Fibroblast of pulmonary artery (primary cell): Measurements from ENCODE around the gene LNPEP.
A peak's percentile ranks its signal among the peaks of the same experiment; 100 is the strongest.

ENCODE experiments used
- DNase-seq: peaks from one replicate; pipeline ENCODE4 v3.0.0-alpha.2; 2010; ENCODE audit warnings: low read depth
- H3K4me3 ChIP-seq: replicated peaks from 2 replicates; pipeline ENCODE4 v1.5.1; 2011; ENCODE audit warnings: low read depth, mild to moderate bottlenecking, control low read depth, low read length, moderate library complexity
- CTCF ChIP-seq: IDR thresholded peaks from 2 replicates; pipeline ENCODE4 v1.5.1; 2011; ENCODE audit warnings: mild to moderate bottlenecking, control low read depth, low read length, inconsistent platforms; ENCODE audit errors: missing control alignments

The LNPEP gene

GRCh38 chr5:97006454-97007060 is 70.7 kb downstream of the LNPEP start:
- no peak for TF ChIP-seq CTCF
- peak; percentile 10 for DNase-seq
- no peak overlapping the region for H3K4me3 ChIP-seq

- peak; percentile 60 for DNase-seq
- no peak overlapping the region for H3K4me3 ChIP-seq
- TF ChIP-seq CTCF, result no peak
Observed at GRCh38 chr5:97009212-97009898, 73.5 kb downstream of the LNPEP start.

- DNase-seq, result no peak
- no peak overlapping the region for H3K4me3 ChIP-seq
- TF ChIP-seq CTCF, result no peak
Observed at GRCh38 chr5:97009921-97010320, 74.0 kb downstream of the LNPEP start.

- no peak for DNase-seq
- no peak overlapping the region for H3K4me3 ChIP-seq
- TF ChIP-seq CTCF, result no peak
Observed at GRCh38 chr5:97010606-97011005, 74.7 kb downstream of the LNPEP start.

- no peak for TF ChIP-seq CTCF
- no peak overlapping the region for H3K4me3 ChIP-seq
Observed at GRCh38 chr5:97011567-97011966, 75.7 kb downstream of the LNPEP start.

GRCh38 chr5:97019435-97020117 is 83.7 kb downstream of the LNPEP start:
- no peak overlapping the region for H3K4me3 ChIP-seq
- TF ChIP-seq CTCF, result no peak
- DNase-seq, result peak; percentile 10

More at GRCh38 chr5:97011567-97011966, 75.7 kb downstream of the LNPEP start:
- no peak for DNase-seq
